Bronchial epithelial cell (primary cell): ENCODE results near the gene BTN2A1. TPM values are rescaled to one million over a fixed set of nuclear protein-coding genes. Genes with fewer than 3 reads are reported as not detected.

Source experiments
- DNase-seq: peaks from one replicate; pipeline ENCODE4 v3.0.0-alpha.2; 2010; ENCODE audit warnings: low read depth
- FAIRE-seq: peaks from 2 replicates; lab custom pipeline; 2011; peaks lifted over from hg19 to GRCh38; lab: Jason Lieb, UNC
- H3K27me3 ChIP-seq: 2 replicates; pipeline ENCODE4 v1.5.1; 2011; ENCODE audit warnings: low read length; ENCODE audit not compliant: control insufficient read depth, insufficient read depth
- H3K36me3 ChIP-seq: 2 replicates; pipeline ENCODE4 v1.5.1; 2011; ENCODE audit warnings: low read length; ENCODE audit not compliant: control insufficient read depth, insufficient read depth
- H3K4me3 ChIP-seq: 2 replicates; pipeline ENCODE4 v1.5.1; 2011; ENCODE audit warnings: mild to moderate bottlenecking, low read depth, low read length, control low read depth
- total RNA-seq: library from RNA; depleted of rRNA; stranded (reverse); fragments of >200 nt; gene quantifications from 2 replicates; pipeline ENCODE4 v1.2.1, GENCODE V29; 2014
- TF ChIP-seq, protein P1 (sequence below): IDR thresholded peaks from 2 replicates; pipeline ENCODE4 v1.5.1; 2011; ENCODE audit warnings: mild to moderate bottlenecking, moderate library complexity, low read length, control low read depth, inconsistent platforms; ENCODE audit not compliant: insufficient read depth, severe bottlenecking

BTN2A1 gene
- total RNA-seq, 1 donor from 2014 or later, result 5.3 TPM

GRCh38 chr6:26494117-26494516 lies 36.4 kb downstream of the BTN2A1 start:
- TF ChIP-seq, protein P1, sequence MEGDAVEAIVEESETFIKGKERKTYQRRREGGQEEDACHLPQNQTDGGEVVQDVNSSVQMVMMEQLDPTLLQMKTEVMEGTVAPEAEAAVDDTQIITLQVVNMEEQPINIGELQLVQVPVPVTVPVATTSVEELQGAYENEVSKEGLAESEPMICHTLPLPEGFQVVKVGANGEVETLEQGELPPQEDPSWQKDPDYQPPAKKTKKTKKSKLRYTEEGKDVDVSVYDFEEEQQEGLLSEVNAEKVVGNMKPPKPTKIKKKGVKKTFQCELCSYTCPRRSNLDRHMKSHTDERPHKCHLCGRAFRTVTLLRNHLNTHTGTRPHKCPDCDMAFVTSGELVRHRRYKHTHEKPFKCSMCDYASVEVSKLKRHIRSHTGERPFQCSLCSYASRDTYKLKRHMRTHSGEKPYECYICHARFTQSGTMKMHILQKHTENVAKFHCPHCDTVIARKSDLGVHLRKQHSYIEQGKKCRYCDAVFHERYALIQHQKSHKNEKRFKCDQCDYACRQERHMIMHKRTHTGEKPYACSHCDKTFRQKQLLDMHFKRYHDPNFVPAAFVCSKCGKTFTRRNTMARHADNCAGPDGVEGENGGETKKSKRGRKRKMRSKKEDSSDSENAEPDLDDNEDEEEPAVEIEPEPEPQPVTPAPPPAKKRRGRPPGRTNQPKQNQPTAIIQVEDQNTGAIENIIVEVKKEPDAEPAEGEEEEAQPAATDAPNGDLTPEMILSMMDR, result no peak
- no peak overlapping the region for H3K4me3 ChIP-seq
- DNase-seq (no peak), FAIRE-seq (no peak)
- H3K27me3 ChIP-seq, result no peaks in the 10 kb centered on the region
- H3K36me3 ChIP-seq, result no peaks in the 10 kb centered on the region

GRCh38 chr6:26495281-26495680 lies 37.5 kb downstream of the BTN2A1 start:
- FAIRE-seq, result no peak
- DNase-seq, result no peak

DNA sequence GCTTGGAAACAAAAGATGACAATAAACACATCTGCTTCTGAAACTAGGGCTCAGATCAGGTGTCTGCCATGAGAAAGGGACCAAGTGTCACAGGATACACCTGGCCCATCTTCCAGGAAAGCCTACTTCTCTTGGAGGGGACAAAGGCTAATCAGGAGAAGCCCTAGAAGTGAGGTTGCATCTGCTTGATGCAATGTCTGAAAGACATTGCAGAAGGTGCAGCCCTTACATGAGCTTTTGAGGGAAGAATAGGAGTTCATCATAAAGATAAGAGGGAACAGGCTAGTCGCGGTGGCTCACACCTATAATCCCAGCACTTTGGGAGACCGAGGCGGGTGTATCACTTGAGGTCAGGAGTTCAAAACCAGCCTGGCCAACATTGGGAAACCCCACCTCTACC lies 39.9 kb downstream of the BTN2A1 start:
- TF ChIP-seq, protein P1, result no peak
- FAIRE-seq, result no peak

More at GRCh38 chr6:26495281-26495680, 37.5 kb downstream of the BTN2A1 start:
- Histone ChIP-seq H3K4me3 (no peak overlapping the region), H3K36me3 (no peaks in the 10 kb centered on the region), H3K27me3 (no peaks in the 10 kb centered on the region)
- TF ChIP-seq, protein P1, result no peak

DNA sequence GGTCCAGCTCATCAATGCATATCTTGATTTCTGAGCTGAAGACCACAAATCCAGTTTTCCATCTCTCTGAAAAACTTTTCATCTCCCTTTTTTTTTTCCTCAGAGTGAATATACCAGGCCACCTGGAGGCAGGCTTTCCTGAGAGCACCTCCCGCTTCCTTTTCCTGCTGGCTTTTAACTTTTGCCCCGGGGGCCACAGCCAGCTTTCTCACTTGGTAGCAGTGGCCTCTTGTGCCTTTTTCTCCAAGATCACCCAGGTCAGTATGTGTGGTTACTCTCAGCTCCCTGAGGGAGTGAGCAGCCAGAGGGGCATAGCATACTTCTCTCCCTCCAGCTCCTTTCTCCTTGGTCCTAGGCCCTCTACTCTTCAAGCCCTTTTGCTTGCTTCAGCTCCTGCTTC lies 42.3 kb downstream of the BTN2A1 start, which contains the start of gene BTN1A1:
TSS of gene BTN1A1 (plus strand) at position 202 of the 400 bp plus-strand sequence. CDS start 984 bp downstream, outside the sequence.
- TF ChIP-seq, protein P1, result no peak
- FAIRE-seq (no peak), DNase-seq (no peak)
- no peaks in the 10 kb centered on the region for H3K36me3 ChIP-seq
- no peak within 1 kb of the TSS for H3K4me3 ChIP-seq
- peaks cover 16% of the 10 kb centered on the region for H3K27me3 ChIP-seq

More for the DNA sequence above, 39.9 kb downstream of the BTN2A1 start:
- DNase-seq, result no peak
- H3K4me3 ChIP-seq, result no peak overlapping the region
- peaks cover 12% of the 10 kb centered on the region for H3K27me3 ChIP-seq
- H3K36me3 ChIP-seq, result no peaks in the 10 kb centered on the region

DNA sequence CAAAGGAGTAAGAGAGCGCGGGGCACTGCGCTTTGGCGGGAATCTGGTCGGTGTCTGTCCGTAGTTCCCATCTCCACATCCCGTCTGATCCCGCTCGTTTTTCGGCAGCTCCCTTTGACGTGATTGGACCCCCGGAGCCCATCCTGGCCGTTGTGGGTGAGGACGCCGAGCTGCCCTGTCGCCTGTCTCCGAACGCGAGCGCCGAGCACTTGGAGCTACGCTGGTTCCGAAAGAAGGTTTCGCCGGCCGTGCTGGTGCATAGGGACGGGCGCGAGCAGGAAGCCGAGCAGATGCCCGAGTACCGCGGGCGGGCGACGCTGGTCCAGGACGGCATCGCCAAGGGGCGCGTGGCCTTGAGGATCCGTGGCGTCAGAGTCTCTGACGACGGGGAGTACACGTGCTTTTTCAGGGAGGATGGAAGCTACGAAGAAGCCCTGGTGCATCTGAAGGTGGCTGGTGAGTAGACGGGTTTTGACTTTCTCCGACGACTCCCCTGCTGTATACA lies 43.8 kb downstream of the BTN2A1 start:
- DNase-seq (no peak), FAIRE-seq (no peak)
- TF ChIP-seq, protein P1, result no peak
- peaks cover 16% of the 10 kb centered on the region for H3K27me3 ChIP-seq
- H3K4me3 ChIP-seq, result no peak overlapping the region
- H3K36me3 ChIP-seq, result no peaks in the 10 kb centered on the region

DNA sequence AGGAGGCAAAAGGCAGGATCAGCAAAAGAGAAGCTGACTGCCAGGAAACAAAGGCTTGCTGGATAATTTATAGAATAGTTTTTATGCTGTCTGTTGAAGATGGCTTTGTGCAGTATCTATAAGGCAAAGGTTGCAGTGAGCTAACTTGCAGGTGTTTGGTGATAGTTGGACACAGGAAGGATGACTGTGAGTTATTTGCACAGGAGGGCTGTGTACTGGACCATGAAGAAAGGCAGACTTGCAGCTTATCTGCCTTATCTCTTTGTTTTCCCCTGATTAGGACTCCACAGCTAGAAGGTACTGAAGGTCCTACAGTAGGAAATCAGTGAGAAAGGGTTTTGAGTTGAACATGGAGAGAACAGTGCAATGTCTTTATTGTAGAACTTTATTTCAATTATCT lies 44.4 kb downstream of the BTN2A1 start:
- Histone ChIP-seq H3K36me3 (no peaks in the 10 kb centered on the region), H3K27me3 (peaks cover 16% of the 10 kb centered on the region), H3K4me3 (no peak overlapping the region)
- FAIRE-seq, result no peak
- no peak for DNase-seq
- TF ChIP-seq, protein P1, result no peak
